H1 (cell line): ENCODE data around the gene ADCY2.

Experiments
- CHD2 ChIP-seq: IDR thresholded peaks from 2 replicates; pipeline ENCODE4 v1.6.1; 2012; ENCODE audit warnings: low read length, improper control_type of control experiment
- EGR1 ChIP-seq: IDR thresholded peaks from 2 replicates; pipeline ENCODE4 v1.6.1; 2011; ENCODE audit warnings: low read depth, low read length, borderline replicate concordance
- GABPA ChIP-seq: IDR thresholded peaks from 2 replicates; pipeline ENCODE4 v1.6.1; 2011; ENCODE audit warnings: mild to moderate bottlenecking, low read length, moderate library complexity, borderline replicate concordance; ENCODE audit not compliant: insufficient read depth
- HDAC6 ChIP-seq: IDR thresholded peaks from one replicate; pipeline ENCODE4 v1.7.1; 2012; ENCODE audit warnings: low read depth, mild to moderate bottlenecking, inconsistent platforms, low read length, moderate library complexity
- JUND ChIP-seq: IDR thresholded peaks from 2 replicates; pipeline ENCODE4 v1.6.1; 2011; ENCODE audit warnings: mild to moderate bottlenecking, improper control_type of control experiment, low read length
- PHF8 ChIP-seq: fragments of 200-600 bp; sonication (generic); conservative IDR thresholded peaks from 2 replicates; pipeline ENCODE4 v1.7.1; 2012; ENCODE audit warnings: low read depth, mild to moderate bottlenecking, inconsistent platforms, low read length, moderate library complexity
- POLR2A ChIP-seq, 2 experiments: IDR thresholded peaks; 1 replicate in 1 of 2; 2 replicates in 1 of 2; pipeline ENCODE4 v1.6.1; 2011; ENCODE audit warnings: low read depth in 2 of 2, low read length in 2 of 2, mild to moderate bottlenecking in 2 of 2; ENCODE audit errors: control extremely low read depth in 1 of 2
- POLR2AphosphoS5 ChIP-seq: IDR thresholded peaks from 2 replicates; pipeline ENCODE4 v1.6.1; 2011; ENCODE audit warnings: low read depth, low read length
- POU5F1 ChIP-seq: IDR thresholded peaks from 2 replicates; pipeline ENCODE4 v1.6.1; 2011; ENCODE audit warnings: low read depth, mild to moderate bottlenecking, low read length, moderate library complexity
- TAF1 ChIP-seq: IDR thresholded peaks from 2 replicates; pipeline ENCODE4 v1.6.1; 2011; ENCODE audit warnings: mild to moderate bottlenecking, low read depth, low read length
- YY1 ChIP-seq: IDR thresholded peaks from 2 replicates; pipeline ENCODE4 v1.6.1; 2011; ENCODE audit warnings: low read depth, mild to moderate bottlenecking, low read length
- TF ChIP-seq, protein P1 (sequence below), 3 experiments: IDR thresholded peaks; 1 replicate in 2 of 3; 2 replicates in 1 of 3; pipeline versions ENCODE4 v1.5.1 to v1.6.1; 2011; ENCODE audit warnings: low read length in 3 of 3, mild to moderate bottlenecking in 3 of 3, inconsistent platforms in 2 of 3, low read depth in 1 of 3, moderate library complexity in 1 of 3; ENCODE audit not compliant: insufficient read depth in 1 of 3; ENCODE audit errors: control extremely low read depth in 1 of 3
- TF ChIP-seq, protein P2 (sequence below): IDR thresholded peaks from 2 replicates; pipeline ENCODE4 v1.6.1; 2011; ENCODE audit warnings: low read length, improper control_type of control experiment

DNA sequence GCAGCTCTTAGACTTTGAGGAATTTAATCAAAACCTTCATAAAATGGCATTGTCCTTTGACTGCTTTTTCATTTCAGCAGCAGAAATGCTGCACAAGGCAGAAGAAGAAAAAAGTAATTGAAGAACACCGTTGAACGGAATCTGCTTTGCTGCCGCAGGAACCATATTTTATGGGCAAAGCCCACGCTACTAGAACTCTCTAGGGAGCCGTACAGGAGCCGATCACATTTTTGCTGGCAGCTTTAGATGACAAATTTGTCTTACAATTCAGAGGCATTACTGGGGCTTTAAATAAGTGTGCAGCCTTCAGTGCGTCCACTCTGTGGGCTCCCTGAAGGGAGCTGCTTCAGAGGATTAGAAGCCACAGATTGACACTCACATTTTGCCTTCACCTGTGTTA, 449.6 kb downstream of the ADCY2 start:
- TF ChIP-seq GABPA, result no peak
- TF ChIP-seq, protein P1, sequence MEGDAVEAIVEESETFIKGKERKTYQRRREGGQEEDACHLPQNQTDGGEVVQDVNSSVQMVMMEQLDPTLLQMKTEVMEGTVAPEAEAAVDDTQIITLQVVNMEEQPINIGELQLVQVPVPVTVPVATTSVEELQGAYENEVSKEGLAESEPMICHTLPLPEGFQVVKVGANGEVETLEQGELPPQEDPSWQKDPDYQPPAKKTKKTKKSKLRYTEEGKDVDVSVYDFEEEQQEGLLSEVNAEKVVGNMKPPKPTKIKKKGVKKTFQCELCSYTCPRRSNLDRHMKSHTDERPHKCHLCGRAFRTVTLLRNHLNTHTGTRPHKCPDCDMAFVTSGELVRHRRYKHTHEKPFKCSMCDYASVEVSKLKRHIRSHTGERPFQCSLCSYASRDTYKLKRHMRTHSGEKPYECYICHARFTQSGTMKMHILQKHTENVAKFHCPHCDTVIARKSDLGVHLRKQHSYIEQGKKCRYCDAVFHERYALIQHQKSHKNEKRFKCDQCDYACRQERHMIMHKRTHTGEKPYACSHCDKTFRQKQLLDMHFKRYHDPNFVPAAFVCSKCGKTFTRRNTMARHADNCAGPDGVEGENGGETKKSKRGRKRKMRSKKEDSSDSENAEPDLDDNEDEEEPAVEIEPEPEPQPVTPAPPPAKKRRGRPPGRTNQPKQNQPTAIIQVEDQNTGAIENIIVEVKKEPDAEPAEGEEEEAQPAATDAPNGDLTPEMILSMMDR (IDR thresholded peaks at IDR 0.05; ENCODE audit: control extremely low read depth in 1 of 3, insufficient read depth in 1 of 3, low read depth in 1 of 3, low read length in 3 of 3), result no peak
- TF ChIP-seq CHD2, result no peak
- TF ChIP-seq PHF8, result no peak
- no peak for TF ChIP-seq POU5F1
- no peak for TF ChIP-seq TAF1
- no peak for TF ChIP-seq YY1
- no peak for TF ChIP-seq POLR2A (IDR thresholded peaks at IDR 0.05; ENCODE audit: control extremely low read depth in 1 of 2, low read depth in 2 of 2, low read length in 2 of 2)
- TF ChIP-seq POLR2AphosphoS5, result no peak
- TF ChIP-seq EGR1, result no peak
- no peak for TF ChIP-seq HDAC6
- TF ChIP-seq, protein P2, sequence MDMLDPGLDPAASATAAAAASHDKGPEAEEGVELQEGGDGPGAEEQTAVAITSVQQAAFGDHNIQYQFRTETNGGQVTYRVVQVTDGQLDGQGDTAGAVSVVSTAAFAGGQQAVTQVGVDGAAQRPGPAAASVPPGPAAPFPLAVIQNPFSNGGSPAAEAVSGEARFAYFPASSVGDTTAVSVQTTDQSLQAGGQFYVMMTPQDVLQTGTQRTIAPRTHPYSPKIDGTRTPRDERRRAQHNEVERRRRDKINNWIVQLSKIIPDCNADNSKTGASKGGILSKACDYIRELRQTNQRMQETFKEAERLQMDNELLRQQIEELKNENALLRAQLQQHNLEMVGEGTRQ, result no peak
- no peak for TF ChIP-seq JUND
